Suprapubic skin (tissue), 3 donors: ENCODE measurements around the gene MAK.

Experiments used
- POLR2A ChIP-seq, 2 donors: fragments of 450-650 bp; IDR thresholded peaks; one replicate each; pipeline ENCODE4 v1.6.1; 2017; ENCODE audit warnings: antibody characterized with exemption in 2 of 2, mild to moderate bottlenecking in 2 of 2, moderate library complexity in 2 of 2
- TF ChIP-seq, protein P1 (sequence below), 2 donors: fragments of 200-600 bp in 1 of 2; fragments of 450-650 bp in 1 of 2; sonication (generic) in 1 of 2; IDR thresholded peaks; one replicate each; pipeline ENCODE4 v1.5.1; 2016 to 2019; ENCODE audit warnings: antibody characterized with exemption in 2 of 2, mild to moderate bottlenecking in 1 of 2, moderate library complexity in 1 of 2

DNA sequence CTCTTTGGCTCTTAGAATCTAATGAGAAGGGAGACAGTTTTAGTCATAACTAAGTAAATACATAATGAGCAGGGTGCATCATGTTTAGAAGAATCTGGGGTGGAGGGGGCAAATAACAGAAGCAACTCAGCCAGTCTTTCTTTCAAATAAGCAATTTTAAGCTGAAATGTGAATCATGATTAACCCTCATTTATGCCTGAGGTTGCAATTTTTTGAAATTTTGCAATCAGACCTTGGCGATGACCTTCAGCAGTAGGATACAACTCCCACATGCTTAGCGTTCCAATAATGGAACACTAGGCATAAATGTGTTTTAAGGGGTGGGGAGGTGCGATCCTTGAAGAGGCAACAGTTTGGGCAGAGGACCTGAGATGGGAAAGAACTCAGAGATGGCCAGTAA lies 60.1 kb downstream of the MAK start:
- no peak for TF ChIP-seq POLR2A (IDR thresholded peaks at IDR 0.05)
- TF ChIP-seq, protein P1, sequence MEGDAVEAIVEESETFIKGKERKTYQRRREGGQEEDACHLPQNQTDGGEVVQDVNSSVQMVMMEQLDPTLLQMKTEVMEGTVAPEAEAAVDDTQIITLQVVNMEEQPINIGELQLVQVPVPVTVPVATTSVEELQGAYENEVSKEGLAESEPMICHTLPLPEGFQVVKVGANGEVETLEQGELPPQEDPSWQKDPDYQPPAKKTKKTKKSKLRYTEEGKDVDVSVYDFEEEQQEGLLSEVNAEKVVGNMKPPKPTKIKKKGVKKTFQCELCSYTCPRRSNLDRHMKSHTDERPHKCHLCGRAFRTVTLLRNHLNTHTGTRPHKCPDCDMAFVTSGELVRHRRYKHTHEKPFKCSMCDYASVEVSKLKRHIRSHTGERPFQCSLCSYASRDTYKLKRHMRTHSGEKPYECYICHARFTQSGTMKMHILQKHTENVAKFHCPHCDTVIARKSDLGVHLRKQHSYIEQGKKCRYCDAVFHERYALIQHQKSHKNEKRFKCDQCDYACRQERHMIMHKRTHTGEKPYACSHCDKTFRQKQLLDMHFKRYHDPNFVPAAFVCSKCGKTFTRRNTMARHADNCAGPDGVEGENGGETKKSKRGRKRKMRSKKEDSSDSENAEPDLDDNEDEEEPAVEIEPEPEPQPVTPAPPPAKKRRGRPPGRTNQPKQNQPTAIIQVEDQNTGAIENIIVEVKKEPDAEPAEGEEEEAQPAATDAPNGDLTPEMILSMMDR (IDR thresholded peaks at IDR 0.05): no peak
